Measurements from ENCODE around the gene PTPRD.

DNA sequence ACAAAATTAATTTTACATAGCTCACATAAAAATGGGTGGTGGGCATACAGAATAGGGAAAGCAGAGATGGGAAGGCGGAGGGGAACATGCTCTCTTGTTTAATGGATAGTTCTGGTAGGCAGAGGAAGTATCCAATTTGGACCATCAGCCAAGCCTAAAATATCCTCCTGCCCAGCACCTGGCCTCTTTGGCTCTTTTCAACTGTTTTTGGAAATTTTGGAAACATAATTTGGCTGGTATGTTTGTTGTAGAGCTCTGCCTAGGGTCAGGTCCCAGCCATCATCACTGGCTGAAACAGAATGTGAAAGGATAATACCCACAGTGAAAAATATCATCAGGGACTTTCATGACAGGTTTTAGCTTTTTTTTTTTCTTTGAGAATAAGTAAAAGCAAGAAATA is 2345.9 kb downstream of the PTPRD start:
- TF ChIP-seq YY1 (IDR thresholded peaks at IDR 0.05; ENCODE audit: insufficient read depth, insufficient read length) (no peak), ZNF274 (IDR thresholded peaks at IDR 0.05; ENCODE audit: low read depth, low read length) (no peak), SUZ12 (IDR thresholded peaks at IDR 0.05; ENCODE audit: extremely low read depth, insufficient read depth, insufficient read length) (no peak)
